ENCODE measurements around the gene FMN1.

Gene FMN1

DNA sequence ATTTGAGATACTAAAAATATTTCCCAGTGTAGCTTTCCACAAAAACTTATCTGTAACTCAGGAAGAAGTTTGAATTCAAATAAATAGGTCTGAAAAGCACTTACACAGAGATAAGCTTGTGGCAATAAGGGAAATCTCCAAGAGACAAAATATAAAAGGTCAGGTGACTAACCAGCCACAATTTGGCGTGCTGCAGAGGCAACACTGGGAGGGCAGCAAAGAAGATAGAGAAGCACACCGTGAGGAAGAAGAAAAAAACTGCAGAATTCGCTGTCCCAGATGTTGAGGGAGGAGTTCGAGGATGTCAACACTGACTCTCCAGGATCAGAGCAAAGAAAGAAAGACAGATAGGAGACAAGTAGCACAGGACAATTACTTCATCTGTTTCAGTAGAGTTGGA is 204.4 kb downstream of the FMN1 start:
- TF ChIP-seq FOXP2 (optimal IDR thresholded peaks at IDR 0.05; ENCODE audit: control extremely low read depth, extremely low read length, insufficient read depth) (no peak), POLR2AphosphoS5 (IDR thresholded peaks at IDR 0.05; ENCODE audit: borderline replicate concordance, low read depth, low read length) (no peak), EZH2 (IDR thresholded peaks at IDR 0.05) (no peak)
- DNase-seq (ENCODE audit: low read depth, low spot score): no peak
- no peak overlapping the region for H3K4me3 ChIP-seq
- H3K9me3 ChIP-seq (ENCODE audit: low read depth, low read length): no peaks in the 10 kb centered on the region
- no peak overlapping the region for H3K27ac ChIP-seq
- H3K9ac ChIP-seq (ENCODE audit: insufficient read length): no peak overlapping the region
- H3K36me3 ChIP-seq (ENCODE audit: insufficient read depth, low read length): no peaks in the 10 kb centered on the region

DNA sequence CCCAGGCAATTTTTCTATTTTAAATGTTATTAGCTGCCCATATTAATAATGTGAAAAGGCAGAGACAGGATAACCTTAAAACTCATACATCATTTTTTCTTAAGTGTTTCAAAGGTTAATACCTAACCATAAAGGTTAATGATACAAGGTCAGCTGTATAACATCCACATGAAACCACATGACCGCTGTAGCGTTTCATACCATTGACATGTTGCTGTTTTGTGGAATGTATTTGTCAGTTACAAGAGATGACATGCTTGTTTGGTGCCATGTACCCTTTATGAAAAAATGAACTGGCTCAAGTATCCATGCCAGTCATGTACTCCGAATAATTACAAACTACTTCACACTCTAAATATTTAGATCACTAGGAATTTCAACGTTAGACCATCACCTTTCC is 207.4 kb downstream of the FMN1 start:
- H3K9ac ChIP-seq (ENCODE audit: insufficient read length): no peak overlapping the region
- no peak overlapping the region for H3K4me3 ChIP-seq
- no peak for DNase-seq (ENCODE audit: low read depth, low spot score)
- H3K27ac ChIP-seq: no peak overlapping the region
- H3K36me3 ChIP-seq (ENCODE audit: insufficient read depth, low read length): no peaks in the 10 kb centered on the region
- TF ChIP-seq EZH2 (IDR thresholded peaks at IDR 0.05) (no peak), FOXP2 (optimal IDR thresholded peaks at IDR 0.05; ENCODE audit: control extremely low read depth, extremely low read length, insufficient read depth) (no peak), POLR2AphosphoS5 (IDR thresholded peaks at IDR 0.05; ENCODE audit: borderline replicate concordance, low read depth, low read length) (no peak)
- H3K9me3 ChIP-seq (ENCODE audit: low read depth, low read length): no peaks in the 10 kb centered on the region

DNA sequence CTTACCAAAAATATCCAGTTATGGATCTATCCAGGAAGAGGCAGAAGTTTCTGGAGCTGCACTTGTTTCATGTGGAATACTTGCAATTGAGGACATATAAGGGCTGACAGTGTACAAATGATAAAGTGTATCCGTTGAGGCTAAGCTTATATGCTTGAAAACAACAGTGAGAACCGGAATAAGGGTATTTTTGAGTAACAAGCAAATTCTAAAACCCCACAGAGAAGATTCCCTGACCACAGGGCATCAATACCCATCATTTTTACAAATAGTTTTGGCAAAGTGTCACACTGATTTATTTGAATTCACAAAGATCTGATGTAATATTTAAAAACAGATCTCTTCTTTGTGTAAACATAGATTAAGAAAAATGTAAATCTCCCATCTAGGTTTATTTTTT is 208.4 kb downstream of the FMN1 start:
- TF ChIP-seq FOXP2 (optimal IDR thresholded peaks at IDR 0.05; ENCODE audit: control extremely low read depth, extremely low read length, insufficient read depth) (no peak), EZH2 (IDR thresholded peaks at IDR 0.05) (no peak), POLR2AphosphoS5 (IDR thresholded peaks at IDR 0.05; ENCODE audit: borderline replicate concordance, low read depth, low read length) (no peak)
- H3K27ac ChIP-seq: no peak overlapping the region
- H3K36me3 ChIP-seq (ENCODE audit: insufficient read depth, low read length): no peaks in the 10 kb centered on the region
- H3K9ac ChIP-seq (ENCODE audit: insufficient read length): no peak overlapping the region
- no peaks in the 10 kb centered on the region for H3K9me3 ChIP-seq (ENCODE audit: low read depth, low read length)
- H3K4me3 ChIP-seq: no peak overlapping the region
- DNase-seq (ENCODE audit: low read depth, low spot score): no peak

DNA sequence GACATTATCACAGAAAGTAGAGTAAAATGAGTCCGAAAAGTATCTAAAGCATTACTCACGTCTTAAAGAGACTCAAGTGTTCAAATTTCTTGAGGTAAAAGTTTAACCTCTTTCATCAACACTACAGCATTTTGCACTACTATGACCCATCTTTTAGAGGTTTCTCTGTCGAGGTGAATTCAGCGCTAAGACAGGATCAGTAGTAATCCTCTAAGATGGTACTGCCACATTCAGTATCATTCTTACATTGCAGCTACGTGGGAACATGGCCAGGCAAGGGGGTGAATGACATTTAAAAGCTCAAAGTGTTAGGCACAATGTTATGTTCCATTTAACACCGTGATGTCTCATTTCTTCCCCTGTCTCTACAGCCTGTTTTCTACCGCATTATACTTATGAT is 210.8 kb downstream of the FMN1 start:
- Histone ChIP-seq H3K36me3 (ENCODE audit: insufficient read depth, low read length) (no peaks in the 10 kb centered on the region), H3K9me3 (ENCODE audit: low read depth, low read length) (no peaks in the 10 kb centered on the region), H3K4me3 (no peak overlapping the region), H3K27ac (no peak overlapping the region), H3K9ac (ENCODE audit: insufficient read length) (no peak overlapping the region)
- TF ChIP-seq EZH2 (IDR thresholded peaks at IDR 0.05): no peak
- TF ChIP-seq POLR2AphosphoS5 (IDR thresholded peaks at IDR 0.05; ENCODE audit: borderline replicate concordance, low read depth, low read length): no peak
- TF ChIP-seq FOXP2 (optimal IDR thresholded peaks at IDR 0.05; ENCODE audit: control extremely low read depth, extremely low read length, insufficient read depth): no peak
- no peak for DNase-seq (ENCODE audit: low read depth, low spot score)

DNA sequence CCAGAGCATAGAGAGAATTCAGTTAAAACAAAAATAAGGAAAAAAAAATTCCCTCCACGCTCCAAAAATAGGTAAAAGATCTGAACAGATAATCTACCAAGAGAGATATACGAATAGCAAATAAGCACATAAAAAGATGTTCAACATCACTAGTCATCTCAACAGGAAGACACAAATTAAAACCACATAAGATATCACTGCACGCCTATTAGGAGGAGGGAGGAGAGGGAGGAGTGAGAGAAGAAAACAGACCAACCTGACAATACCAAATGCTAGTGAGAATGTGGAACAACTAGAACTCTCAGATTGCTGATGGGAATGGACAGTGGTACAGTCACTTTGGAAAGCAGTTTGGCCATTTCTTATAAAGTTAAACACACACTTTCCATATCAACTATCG is 212.5 kb downstream of the FMN1 start:
- H3K27ac ChIP-seq: no peak overlapping the region
- no peak overlapping the region for H3K4me3 ChIP-seq
- no peaks in the 10 kb centered on the region for H3K36me3 ChIP-seq (ENCODE audit: insufficient read depth, low read length)
- DNase-seq (ENCODE audit: low read depth, low spot score): no peak
- no peak overlapping the region for H3K9ac ChIP-seq (ENCODE audit: insufficient read length)
- no peaks in the 10 kb centered on the region for H3K9me3 ChIP-seq (ENCODE audit: low read depth, low read length)
- TF ChIP-seq POLR2AphosphoS5 (IDR thresholded peaks at IDR 0.05; ENCODE audit: borderline replicate concordance, low read depth, low read length) (no peak), EZH2 (IDR thresholded peaks at IDR 0.05) (no peak), FOXP2 (optimal IDR thresholded peaks at IDR 0.05; ENCODE audit: control extremely low read depth, extremely low read length, insufficient read depth) (no peak)

DNA sequence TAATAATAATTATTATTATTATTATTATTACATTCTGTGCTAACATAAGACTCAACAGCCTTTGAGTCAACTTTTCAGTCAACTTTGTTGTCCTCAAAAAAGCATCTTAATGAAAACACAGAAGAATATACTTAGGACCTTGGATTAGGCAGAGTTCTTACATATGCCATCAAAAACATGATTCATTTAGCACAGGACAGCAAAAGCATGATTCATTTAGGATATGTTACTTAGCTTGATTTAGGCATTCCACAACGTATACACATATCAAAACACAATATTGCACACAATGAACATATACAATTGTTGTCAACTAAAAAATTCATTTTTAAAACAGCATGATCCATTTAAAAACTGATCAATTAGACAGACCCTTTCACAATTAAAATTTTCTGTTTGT is 213.0 kb downstream of the FMN1 start:
- no peak overlapping the region for H3K4me3 ChIP-seq
- DNase-seq (ENCODE audit: low read depth, low spot score): no peak
- no peaks in the 10 kb centered on the region for H3K36me3 ChIP-seq (ENCODE audit: insufficient read depth, low read length)
- H3K27ac ChIP-seq: no peak overlapping the region
- no peak overlapping the region for H3K9ac ChIP-seq (ENCODE audit: insufficient read length)
- no peaks in the 10 kb centered on the region for H3K9me3 ChIP-seq (ENCODE audit: low read depth, low read length)
- TF ChIP-seq POLR2AphosphoS5 (IDR thresholded peaks at IDR 0.05; ENCODE audit: borderline replicate concordance, low read depth, low read length) (no peak), EZH2 (IDR thresholded peaks at IDR 0.05) (no peak), FOXP2 (optimal IDR thresholded peaks at IDR 0.05; ENCODE audit: control extremely low read depth, extremely low read length, insufficient read depth) (no peak)

DNA sequence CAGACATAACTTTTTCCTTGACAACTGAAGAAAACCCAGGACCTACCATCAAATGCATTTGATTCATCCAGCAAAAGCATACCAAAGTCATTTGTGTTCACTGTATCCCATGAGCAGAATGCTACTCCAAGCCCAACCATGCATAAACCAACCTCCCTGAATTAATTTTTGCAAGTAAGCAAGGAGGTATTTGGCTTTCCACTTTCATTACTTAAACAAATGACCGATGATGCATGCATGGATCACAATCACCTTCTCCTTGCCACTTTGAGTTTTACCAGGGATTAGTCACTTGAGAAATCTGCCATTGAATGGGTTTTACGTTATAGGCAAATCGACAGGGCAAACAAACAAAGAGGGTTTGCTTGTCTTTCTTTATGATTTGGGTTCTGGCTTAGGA is 214.8 kb downstream of the FMN1 start:
- Histone ChIP-seq H3K4me3 (no peak overlapping the region), H3K9me3 (ENCODE audit: low read depth, low read length) (no peaks in the 10 kb centered on the region), H3K36me3 (ENCODE audit: insufficient read depth, low read length) (no peaks in the 10 kb centered on the region), H3K9ac (ENCODE audit: insufficient read length) (no peak overlapping the region), H3K27ac (no peak overlapping the region)
- DNase-seq (ENCODE audit: low read depth, low spot score): no peak
- TF ChIP-seq POLR2AphosphoS5 (IDR thresholded peaks at IDR 0.05; ENCODE audit: borderline replicate concordance, low read depth, low read length) (no peak), FOXP2 (optimal IDR thresholded peaks at IDR 0.05; ENCODE audit: control extremely low read depth, extremely low read length, insufficient read depth) (no peak), EZH2 (IDR thresholded peaks at IDR 0.05) (no peak)

DNA sequence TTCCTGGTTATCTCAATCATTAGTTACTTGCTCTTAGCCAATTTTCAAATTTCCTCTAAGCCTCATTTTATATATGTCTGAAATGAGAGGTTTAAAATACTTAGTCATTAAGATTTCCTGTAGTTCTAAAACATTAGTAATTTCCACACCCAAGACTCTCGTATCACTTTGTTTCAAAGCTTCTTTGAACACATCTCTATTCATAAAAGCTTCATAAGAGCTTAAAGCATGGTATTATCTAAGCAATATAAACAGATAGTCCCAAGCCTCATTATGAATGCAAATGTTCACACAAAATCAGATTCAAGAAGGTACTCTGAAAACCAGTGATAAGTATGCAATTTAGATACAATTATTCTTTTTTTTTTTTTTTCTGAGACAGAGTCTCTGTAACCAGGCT is 217.0 kb downstream of the FMN1 start:
- no peak overlapping the region for H3K27ac ChIP-seq
- no peak for DNase-seq (ENCODE audit: low read depth, low spot score)
- no peaks in the 10 kb centered on the region for H3K36me3 ChIP-seq (ENCODE audit: insufficient read depth, low read length)
- no peak overlapping the region for H3K9ac ChIP-seq (ENCODE audit: insufficient read length)
- no peaks in the 10 kb centered on the region for H3K9me3 ChIP-seq (ENCODE audit: low read depth, low read length)
- no peak overlapping the region for H3K4me3 ChIP-seq
- no peak for TF ChIP-seq EZH2 (IDR thresholded peaks at IDR 0.05)
- TF ChIP-seq FOXP2 (optimal IDR thresholded peaks at IDR 0.05; ENCODE audit: control extremely low read depth, extremely low read length, insufficient read depth): no peak

DNA sequence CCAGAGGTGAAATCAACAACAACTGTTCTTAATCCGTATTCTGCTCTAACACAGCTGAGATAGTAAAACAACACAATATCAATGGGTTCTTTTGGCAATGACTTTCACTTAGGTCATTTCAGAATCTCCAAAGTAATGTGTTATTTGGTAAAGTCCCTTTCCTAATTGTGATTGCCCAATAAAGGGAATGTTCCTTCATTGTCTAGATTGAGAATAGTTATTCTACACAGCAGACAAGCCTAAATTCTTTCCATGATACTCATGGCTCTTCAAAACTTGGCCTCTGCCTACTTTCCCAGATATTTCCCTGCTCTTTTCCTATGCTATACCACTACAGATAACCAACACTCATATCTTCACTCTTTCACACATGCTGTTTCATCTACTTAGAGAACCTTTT is 219.8 kb downstream of the FMN1 start:
- Histone ChIP-seq H3K36me3 (ENCODE audit: insufficient read depth, low read length) (no peaks in the 10 kb centered on the region), H3K27ac (no peak overlapping the region), H3K9ac (ENCODE audit: insufficient read length) (no peak overlapping the region), H3K9me3 (ENCODE audit: low read depth, low read length) (no peaks in the 10 kb centered on the region), H3K4me3 (no peak overlapping the region)
- no peak for TF ChIP-seq POLR2AphosphoS5 (IDR thresholded peaks at IDR 0.05; ENCODE audit: borderline replicate concordance, low read depth, low read length)
- no peak for TF ChIP-seq FOXP2 (optimal IDR thresholded peaks at IDR 0.05; ENCODE audit: control extremely low read depth, extremely low read length, insufficient read depth)
- TF ChIP-seq EZH2 (IDR thresholded peaks at IDR 0.05): no peak
- DNase-seq (ENCODE audit: low read depth, low spot score): no peak

Measured in SK-N-MC (cell line).